ENCODE results near the gene EVC. TPM values are rescaled to one million over a fixed set of nuclear protein-coding genes. Genes with fewer than 3 reads are reported as not detected.

The EVC gene
- polyA plus RNA-seq, 3 donors: 4.0 to 6.2 (median 4.0) TPM

DNA sequence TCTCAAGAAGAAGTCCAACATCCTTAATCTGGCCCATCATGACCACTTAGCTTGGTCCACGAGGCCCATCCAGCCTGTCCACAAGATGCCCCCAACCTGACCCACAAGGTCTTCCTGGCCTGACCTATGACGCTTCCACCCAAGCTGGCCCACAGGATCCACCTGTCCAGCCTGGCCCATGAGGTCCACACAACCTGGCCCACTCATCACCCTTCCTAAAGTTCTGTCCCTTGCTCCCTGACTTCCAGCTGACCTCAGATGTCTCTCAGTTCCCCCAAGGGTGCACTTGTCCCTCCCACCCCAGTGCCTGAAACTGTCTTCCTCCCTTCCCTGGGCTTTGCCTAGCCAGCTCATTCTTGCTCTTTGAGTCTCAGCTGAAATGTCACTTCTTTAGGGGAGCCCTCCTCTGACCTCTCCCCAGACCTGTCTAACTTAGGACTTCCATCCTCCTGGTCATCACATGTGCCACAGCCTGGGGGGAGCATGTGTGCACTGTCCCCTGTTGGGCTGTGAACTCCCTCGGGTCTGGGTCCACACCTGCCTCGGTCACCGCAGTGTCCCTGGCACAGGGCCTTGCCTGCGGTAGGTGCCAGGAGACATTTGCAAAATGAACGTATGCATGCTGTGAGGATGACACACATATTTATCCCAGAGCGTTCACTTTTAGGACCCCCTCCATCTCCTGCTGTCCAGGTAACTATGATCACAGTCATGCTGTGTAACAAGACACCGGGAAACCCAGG lies 61.7 kb downstream of the EVC start:
- 86 to 89% (median 87%) methylated on average over 9 of the region's 9 CpGs for WGBS, 3 donors

DNA sequence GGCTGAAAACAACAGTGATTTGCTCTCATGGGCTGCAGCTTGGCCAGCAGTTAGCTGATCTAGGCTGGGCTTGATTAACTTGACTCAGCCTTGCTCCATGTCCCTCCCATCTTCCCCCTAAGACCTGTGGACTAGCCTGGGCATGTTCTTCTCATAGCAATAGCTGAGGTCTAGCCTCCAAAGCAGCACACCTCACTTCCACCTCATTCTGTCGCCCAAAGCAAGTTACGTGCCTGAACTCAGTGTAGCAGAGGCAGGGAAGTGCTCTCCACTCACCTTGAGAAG lies 62.2 kb downstream of the EVC start:
- 85 to 90% (median 89%) methylated on average over 2 of the region's 2 CpGs for WGBS, 3 donors
- no peak overlapping the region for H3K27ac ChIP-seq (ENCODE audit: low read depth, low read length)

More for the DNA sequence above, 61.7 kb downstream of the EVC start:
- H3K27ac ChIP-seq (ENCODE audit: low read depth, low read length): no peak overlapping the region

DNA sequence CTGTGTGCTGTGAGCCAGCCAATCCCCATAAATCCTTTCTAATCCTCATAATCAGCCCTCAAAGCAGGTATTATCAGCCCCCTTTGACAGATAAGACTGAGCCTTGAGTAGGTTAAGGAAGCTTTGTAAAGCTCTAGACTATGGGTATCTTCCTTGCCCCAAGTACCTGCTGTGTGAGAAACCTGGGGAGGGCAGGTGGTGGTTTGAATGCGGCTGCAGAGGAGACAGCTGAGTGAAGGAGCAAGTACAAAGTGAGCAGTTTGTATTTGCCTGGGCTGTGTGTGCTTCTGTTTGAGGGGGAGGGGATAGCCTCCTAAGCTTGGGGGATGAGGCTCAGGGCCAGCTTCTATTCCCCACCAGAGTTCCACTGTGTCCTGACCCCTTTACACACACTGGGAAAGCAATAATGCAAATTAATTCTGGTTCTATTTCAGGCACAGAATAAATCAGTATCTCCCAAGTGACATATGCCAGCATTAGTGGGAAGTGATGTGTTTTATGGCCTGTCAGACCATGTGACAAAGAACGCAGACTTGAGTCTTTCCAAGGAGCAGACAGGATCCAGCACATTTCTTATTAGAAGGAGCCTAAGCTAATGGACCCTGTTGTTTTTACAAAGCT lies 63.5 kb downstream of the EVC start:
- H3K27ac ChIP-seq (ENCODE audit: low read depth, low read length): no peak overlapping the region
- WGBS, 3 donors: 61 to 80% (median 68%) methylated on average over 2 of the region's 2 CpGs

DNA sequence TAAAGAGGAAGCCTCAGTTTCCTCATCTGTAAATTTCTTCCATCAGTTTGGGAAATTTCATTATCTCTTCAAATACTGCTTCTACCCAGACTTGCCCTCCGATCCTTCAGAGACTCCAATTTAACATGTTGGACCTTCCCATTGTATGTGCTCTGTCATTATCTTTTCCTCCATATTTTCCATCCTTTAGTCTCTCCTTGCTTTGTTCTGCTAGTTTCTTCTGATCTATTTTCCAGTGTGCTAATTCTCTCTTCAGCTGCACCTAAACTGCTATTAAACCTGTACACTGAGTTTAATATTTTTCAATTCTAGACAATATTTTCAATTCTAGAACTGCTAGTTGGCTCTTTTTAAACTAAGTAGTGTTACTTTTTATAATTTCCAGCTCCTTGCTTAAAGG lies 65.5 kb downstream of the EVC start:
- 95 to 97% (median 97%) methylated on average over 1 of the region's 1 CpG for WGBS, 3 donors
- H3K27ac ChIP-seq (ENCODE audit: low read depth, low read length): no peak overlapping the region

DNA sequence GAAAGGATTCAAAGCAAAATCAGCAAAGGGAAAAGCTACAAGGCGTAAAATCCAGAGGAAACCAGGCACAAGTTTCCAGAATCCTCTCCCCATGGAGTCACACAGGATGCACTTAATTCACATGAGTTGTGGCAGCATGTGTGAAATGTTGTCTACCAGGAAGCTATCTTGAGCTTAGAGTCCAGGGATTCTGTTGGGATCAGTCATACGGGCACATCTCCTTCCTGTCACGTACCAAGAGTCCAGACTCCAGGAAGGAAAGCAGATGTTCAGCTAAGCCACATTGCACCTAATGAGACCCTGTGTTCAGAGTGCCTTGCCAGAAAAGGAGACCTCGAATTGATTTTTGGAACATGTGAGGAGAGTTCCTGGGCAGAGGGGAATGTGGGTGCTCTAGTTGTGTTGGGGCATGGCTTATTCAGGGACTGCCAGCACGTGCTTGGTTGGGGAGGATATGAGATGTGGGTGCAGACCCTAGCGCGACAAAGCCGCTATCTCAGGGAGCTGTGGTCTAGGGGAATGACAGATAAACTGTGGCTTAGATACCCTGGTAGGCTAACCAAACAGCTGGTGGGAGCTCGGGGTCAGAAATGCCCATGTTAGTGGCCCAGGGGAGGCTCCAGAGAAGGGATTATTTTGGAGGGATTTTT lies 70.0 kb downstream of the EVC start:
- 87 to 92% (median 88%) methylated on average over 9 of the region's 9 CpGs for WGBS, 3 donors
- H3K27ac ChIP-seq (ENCODE audit: low read depth, low read length): no peak overlapping the region

DNA sequence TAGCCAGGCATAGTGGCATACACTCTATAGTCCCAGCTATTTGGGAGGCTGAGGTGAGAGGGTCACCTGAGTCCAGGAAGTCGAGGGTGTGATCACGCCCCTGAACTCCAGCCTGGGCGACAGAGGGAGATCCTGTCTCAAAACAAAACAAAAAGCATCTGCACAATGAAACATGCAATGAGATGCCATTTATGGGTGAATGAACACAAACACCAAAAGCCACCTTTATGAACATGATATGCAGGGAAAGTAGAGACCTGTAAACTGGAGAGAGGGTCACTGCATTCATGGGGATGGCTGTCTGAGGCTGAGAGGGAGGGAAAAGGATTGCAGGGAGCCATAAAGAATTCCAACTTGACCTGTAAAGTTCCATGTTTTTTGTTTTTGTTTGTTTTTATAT lies 70.7 kb downstream of the EVC start:
- WGBS, 3 donors: 82 to 93% (median 87%) methylated on average over 3 of the region's 3 CpGs
- no peak overlapping the region for H3K27ac ChIP-seq (ENCODE audit: low read depth, low read length)

DNA sequence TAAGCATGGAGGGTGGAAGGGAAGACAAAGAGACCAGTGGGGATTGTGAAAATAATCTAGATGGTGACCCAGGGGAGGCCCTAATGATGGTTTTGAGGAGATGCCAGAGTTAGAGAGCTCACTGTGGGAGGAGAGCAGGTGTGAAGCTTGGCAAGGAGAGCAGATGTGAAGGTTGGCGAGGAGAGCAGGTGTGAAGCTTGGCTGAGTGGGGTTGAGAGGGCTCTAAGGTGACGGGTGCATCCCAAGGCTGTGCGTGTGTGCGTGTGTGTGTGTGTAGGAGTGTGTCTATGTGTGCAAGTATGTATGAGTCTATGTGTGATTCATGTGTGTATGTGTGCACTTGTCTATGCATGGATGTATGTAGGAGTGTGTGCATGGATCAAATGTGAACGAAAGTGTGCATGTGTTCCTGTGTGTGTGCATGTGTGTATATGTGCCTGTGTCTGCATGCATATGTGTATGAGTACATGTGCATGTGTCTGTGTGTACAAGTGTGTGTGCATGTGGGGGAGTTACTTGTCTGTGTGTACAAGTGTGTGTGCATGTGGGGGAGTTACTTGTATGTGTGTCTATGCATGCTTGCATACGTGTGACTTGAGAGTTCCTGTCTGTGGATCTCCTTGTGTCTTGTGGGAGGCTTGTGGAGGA lies 72.0 kb downstream of the EVC start:
- WGBS, 3 donors: 64 to 94% (median 90%) methylated on average over 6 of the region's 6 CpGs

DNA sequence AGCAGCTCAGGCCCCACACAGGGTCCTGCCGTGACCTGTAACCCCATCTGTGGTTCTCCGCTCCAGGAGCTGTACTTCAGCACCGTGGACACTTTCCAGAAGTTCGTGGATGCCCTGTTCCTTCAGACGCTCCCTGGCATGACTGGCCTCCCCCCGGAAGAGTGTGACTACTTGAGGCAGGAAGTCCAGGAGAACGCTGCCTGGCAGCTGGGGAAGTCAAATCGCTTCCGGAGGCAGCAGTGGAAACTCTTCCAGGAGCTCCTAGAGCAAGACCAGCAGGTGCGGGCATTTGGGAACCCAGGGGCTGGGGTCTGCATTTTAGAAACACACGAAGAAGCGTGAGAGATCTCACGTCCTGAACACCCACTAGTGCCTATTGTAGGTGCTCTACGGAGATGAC lies 72.5 kb downstream of the EVC start:
- 81 to 86% (median 84%) methylated on average over 14 of the region's 14 CpGs for WGBS, 3 donors

More for the DNA sequence above, 72.0 kb downstream of the EVC start:
- H3K27ac ChIP-seq (ENCODE audit: low read depth, low read length): no peak overlapping the region

DNA sequence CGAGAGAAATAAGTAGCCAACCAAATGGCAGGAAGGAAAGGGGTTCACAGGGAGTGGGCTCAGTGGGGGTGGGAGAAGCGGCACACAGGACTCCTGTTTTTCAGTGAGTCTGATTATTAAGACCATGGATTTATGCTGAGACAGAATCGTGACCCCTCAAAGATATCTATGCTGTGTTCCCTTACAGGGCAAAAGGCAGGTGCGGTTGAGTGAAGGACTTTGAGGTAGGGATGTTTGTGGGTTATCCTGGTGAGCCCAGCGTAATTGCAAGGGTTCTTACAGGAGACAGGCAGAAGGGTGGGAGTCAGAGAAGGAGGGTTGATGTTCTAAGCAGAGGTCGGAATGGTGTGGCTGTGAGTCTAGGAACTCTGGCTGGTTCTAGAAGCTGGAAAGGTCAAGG lies 73.0 kb downstream of the EVC start:
- no peak overlapping the region for H3K27ac ChIP-seq (ENCODE audit: low read depth, low read length)
- WGBS, 3 donors: 86 to 91% (median 90%) methylated on average over 6 of the region's 6 CpGs

More for the DNA sequence above, 72.5 kb downstream of the EVC start:
- no peak overlapping the region for H3K27ac ChIP-seq (ENCODE audit: low read depth, low read length)

DNA sequence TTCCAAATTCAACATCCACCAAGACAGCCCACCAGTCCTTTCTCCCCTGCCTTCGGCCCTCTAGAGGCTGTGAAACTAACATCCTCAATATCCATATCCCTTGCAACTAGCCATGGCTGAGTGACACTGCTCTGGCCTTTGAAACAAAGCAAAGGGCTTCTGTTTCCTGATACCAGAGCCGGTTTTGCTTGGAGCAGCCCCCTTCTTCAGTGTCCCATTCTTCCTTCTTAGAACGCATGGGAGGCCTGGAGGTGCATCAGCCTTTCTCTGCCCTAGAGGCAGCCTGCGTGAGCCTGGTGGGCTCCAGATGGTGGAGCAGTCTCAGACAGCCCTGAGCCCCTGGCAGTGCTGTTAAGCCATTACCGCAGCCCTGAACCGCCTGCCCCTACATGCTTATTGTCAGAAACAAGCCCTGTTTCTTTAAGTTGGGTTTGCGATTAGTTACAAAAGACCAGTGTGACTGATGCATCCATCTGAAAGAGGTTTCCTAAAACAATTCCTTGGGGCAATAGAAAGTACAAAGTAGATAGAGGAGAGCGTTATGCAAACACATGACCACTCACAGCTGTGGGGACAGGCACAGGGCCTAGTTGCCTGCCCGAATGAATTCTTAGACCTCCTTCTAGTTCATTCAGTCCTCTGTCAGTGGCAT lies 74.1 kb downstream of the EVC start:
- 81 to 88% (median 85%) methylated on average over 9 of the region's 9 CpGs for WGBS, 3 donors
- no peak overlapping the region for H3K27ac ChIP-seq (ENCODE audit: low read depth, low read length)

DNA sequence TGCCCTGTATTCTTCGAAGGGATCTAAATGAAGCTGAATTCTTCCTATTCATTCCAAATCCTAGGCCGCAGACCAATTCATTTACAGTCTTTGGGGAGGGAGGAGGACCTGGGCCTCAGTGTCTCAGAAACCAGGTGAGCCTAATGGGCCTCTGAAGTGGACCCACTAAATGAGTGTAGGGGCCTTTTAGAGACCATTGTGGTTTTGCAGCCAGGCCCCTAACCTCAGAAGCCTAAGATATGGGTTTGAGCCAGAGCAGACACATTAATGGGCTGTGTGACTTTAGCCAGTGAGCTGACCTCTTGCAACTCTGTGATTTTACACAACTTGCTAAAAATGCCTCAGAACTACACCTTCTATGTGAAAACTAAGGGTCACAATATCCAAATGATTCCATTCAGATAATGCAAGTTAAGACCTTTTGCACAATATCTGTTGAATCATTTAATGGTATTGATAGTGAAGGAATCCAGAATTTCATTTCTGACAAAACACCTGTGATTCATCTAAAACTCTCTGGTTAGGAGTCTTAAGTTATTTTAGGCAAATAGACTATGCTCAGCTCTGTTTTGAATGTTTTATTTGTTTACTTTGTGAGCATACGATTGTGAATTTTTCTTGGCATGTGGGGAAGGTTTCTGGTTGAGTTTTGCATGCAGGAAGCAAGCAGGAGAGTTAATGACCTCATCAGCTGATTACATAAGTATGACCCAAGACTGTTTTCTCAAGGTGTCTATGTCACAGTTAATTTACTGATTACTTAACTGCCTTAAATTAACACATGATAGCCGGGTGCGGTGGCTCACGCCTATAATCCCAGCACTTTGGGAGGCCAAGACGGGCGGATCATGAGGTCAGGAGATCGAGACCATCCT lies 75.0 kb downstream of the EVC start:
- WGBS, 3 donors: 72 to 81% (median 79%) methylated on average over 8 to 9 of the region's 9 CpGs
- no peak overlapping the region for H3K27ac ChIP-seq (ENCODE audit: low read depth, low read length)

DNA sequence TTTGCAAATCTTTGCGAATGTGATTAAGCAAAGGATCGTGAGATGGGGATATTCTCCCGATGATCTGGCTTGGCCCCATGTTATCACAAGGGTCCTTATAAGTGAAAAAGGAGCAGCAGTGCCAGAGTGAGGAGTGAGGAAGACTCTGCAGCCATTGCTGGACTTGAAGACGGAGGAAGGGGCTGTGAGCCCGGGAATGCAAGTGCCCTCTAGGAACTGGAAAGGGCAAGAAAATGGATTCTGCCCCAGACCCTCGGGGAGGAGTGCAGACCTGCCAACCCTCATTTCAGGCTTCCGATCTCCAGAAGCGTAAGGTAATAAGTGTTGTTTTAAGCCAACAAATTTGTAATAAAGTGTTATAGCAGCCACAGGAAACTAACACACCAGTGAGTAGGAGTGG lies 76.3 kb downstream of the EVC start:
- H3K27ac ChIP-seq (ENCODE audit: low read depth, low read length): no peak overlapping the region
- WGBS, 3 donors: 95 to 99% (median 95%) methylated on average over 8 of the region's 8 CpGs

DNA sequence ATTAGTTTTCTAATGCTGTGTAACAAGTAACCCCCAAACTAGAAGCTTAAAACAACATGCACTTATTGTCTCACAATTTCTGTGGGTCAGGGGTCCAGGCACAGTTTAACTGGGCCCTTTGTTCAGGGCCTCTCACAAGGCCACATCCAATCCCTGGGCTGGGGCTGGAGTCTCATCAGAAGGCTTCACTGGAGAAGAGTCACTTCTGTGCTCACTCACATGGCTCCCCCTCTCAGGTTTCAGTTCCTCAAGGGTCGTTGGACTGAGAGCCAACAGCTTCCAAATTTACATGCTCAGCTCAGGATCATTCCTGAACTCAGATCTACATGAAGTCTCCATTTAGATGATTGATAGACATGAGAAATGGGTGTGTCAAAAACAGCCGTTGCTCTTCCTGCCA lies 77.1 kb downstream of the EVC start:
- H3K27ac ChIP-seq (ENCODE audit: low read depth, low read length): no peak overlapping the region
- 42 to 55% (median 50%) methylated on average over 2 of the region's 2 CpGs for WGBS, 3 donors

DNA sequence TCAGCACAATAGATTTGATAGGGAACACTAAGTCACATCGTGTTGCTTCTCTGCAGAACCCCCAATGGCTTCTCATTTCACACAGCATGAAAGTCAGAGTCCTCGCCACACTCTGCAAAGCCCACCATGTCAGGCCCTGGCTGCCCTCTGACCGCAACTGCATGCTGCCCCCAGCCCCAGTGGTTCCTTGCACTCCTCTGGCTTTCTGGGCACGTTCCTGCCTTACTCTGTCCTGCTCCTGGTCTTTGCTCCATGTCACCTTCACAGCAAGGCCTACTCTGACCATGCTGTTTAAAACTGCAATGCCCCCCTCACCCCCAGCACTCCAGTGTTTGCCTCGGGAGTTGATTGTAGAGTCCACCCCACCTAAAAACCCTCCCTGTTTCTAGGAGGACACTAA lies 78.1 kb downstream of the EVC start:
- 82 to 93% (median 89%) methylated on average over 5 of the region's 5 CpGs for WGBS, 3 donors
- no peak overlapping the region for H3K27ac ChIP-seq (ENCODE audit: low read depth, low read length)

DNA sequence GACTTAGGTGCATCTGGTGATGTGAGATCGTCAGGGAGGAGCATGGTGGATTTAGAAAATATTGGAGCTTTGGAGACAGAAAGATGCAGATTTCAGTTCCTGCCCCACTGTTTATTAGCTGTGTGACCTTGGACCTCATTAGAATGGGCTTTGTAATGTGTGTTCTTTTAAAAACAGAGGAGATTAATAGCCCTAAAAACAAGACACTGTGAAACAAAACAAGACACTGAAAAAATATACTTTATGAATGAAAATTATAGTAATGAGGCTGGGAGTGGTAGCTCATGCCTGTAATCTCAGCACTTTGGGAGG lies 79.5 kb downstream of the EVC start:
- no peak overlapping the region for H3K27ac ChIP-seq (ENCODE audit: low read depth, low read length)
- WGBS, 3 donors: 24 to 68% (median 47%) methylated on average over 1 of the region's 1 CpG

DNA sequence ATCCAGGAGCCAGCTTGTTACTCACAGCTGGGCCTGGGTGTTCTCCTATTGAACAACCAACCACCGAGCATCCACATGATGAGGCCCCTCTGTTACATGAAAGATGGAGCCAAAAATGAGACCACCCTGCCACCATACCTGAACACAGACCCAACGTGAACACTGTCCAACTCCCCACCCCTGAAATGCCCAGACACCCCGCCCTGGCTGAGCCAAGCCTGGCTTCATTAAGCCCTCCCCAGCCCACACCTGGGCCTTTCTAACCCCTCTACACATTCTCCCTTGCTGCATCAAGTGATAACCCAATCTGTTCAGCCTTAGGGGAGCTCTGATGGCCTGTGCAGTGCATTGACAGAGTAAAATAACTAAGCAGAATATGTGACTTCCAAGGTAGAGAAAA lies 80.7 kb downstream of the EVC start:
- WGBS, 3 donors: 84 to 89% (median 86%) methylated on average over 3 of the region's 3 CpGs

DNA sequence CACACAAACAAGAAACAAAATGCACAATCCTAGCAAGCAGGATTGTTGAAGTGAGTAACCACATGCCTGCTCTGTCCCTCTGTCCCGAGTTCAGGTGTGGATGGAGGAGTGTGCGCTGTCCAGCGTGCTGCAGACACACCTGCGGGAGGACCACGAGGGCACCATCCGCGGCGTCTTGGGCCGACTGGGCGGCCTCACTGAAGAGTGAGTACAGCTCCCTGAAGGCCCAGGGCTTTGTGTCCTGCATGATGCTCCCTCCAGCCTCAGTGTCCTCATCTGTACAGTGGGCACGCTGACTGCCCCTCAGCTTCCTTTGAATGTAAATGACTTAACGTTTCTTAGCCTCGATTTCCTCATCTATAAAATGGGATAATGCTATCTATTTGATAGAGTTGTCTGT lies 82.5 kb downstream of the EVC start:
- 90 to 96% (median 96%) methylated on average over 13 of the region's 13 CpGs for WGBS, 3 donors

More for the DNA sequence above, 80.7 kb downstream of the EVC start:
- no peak overlapping the region for H3K27ac ChIP-seq (ENCODE audit: low read depth, low read length)

DNA sequence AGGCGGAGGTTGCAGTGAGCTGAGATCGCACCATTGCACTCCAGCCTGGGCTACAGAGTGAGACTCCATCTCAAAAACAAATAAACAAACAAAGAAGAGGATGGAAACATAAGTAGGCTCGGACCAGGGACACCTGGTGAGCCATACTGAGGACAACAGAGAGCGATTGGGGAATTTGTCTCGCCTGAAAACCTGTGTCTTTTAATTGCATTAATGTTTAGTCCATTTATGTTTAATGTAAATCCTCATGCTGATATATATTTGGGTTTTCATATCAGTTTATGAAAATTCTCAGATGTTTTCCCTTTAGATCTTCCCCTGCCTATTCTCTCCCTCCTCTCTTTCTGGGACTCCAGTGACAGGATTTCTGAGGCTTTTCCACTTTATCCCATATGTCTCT lies 84.6 kb downstream of the EVC start:
- no peak overlapping the region for H3K27ac ChIP-seq (ENCODE audit: low read depth, low read length)
- WGBS, 3 donors: 90 to 96% (median 91%) methylated on average over 5 of the region's 5 CpGs

More for the DNA sequence above, 82.5 kb downstream of the EVC start:
- no peak overlapping the region for H3K27ac ChIP-seq (ENCODE audit: low read depth, low read length)

Measured in adipose tissue (tissue), 3 donors.